GM19099 (cell line): Measurements from ENCODE around the gene CROT.

Source experiments
- POLR2A ChIP-seq: IDR thresholded peaks from 3 replicates; pipeline ENCODE4 v1.6.1; 2011; ENCODE audit warnings: low read depth; ENCODE audit not compliant: insufficient read length; ENCODE audit errors: extremely low read depth

CROT gene

GRCh38 chr7:87332321-87332720 is 13.1 kb upstream of the CROT start:
- TF ChIP-seq POLR2A, result no peak

GRCh38 chr7:87336136-87336535 is 9.3 kb upstream of the CROT start:
- no peak for TF ChIP-seq POLR2A

- TF ChIP-seq POLR2A, result no peak
These were observed 8.1 kb upstream of the CROT start for GRCh38 chr7:87337331-87337730.

GRCh38 chr7:87339373-87339897 is 6.0 kb upstream of the CROT start:
- TF ChIP-seq POLR2A, result no peak

- TF ChIP-seq POLR2A, result no peak
These were observed 4.0 kb upstream of the CROT start for GRCh38 chr7:87341441-87341840.

GRCh38 chr7:87342231-87342630 is 3.2 kb upstream of the CROT start:
- no peak for TF ChIP-seq POLR2A

GRCh38 chr7:87344446-87344845 is 1.0 kb upstream of the CROT start:
- TF ChIP-seq POLR2A, result no peak

GRCh38 chr7:87345962-87346371 is 503 bp downstream of the CROT start:
- TF ChIP-seq POLR2A, result no peak

GRCh38 chr7:87347207-87347606 is 1.7 kb downstream of the CROT start:
- TF ChIP-seq POLR2A, result no peak

GRCh38 chr7:87347664-87348063 is 2.2 kb downstream of the CROT start:
- no peak for TF ChIP-seq POLR2A

- no peak for TF ChIP-seq POLR2A
These were observed 9.3 kb downstream of the CROT start for GRCh38 chr7:87354749-87355148.

GRCh38 chr7:87356448-87356847 is 11.0 kb downstream of the CROT start:
- no peak for TF ChIP-seq POLR2A

- no peak for TF ChIP-seq POLR2A
These were observed 13.9 kb downstream of the CROT start for GRCh38 chr7:87359366-87359765.

- no peak for TF ChIP-seq POLR2A
These were observed 15.9 kb downstream of the CROT start for GRCh38 chr7:87361320-87361719.

GRCh38 chr7:87363342-87363741 is 17.9 kb downstream of the CROT start:
- no peak for TF ChIP-seq POLR2A

- no peak for TF ChIP-seq POLR2A
These were observed 18.8 kb downstream of the CROT start for GRCh38 chr7:87364246-87364645.

GRCh38 chr7:87369216-87369615 is 23.8 kb downstream of the CROT start:
- TF ChIP-seq POLR2A, result no peak

- TF ChIP-seq POLR2A, result no peak
These were observed 25.3 kb downstream of the CROT start for GRCh38 chr7:87370660-87371180.
